ENCODE data around the gene ATXN10.

Gene ATXN10

GRCh38 chr22:45676024-45676423, 4.4 kb downstream of the ATXN10 start:
- Histone ChIP-seq H3F3A (ENCODE audit: low read depth) (no peaks in the 10 kb centered on the region), H3K27me3 (ENCODE audit: insufficient read depth, low read length, poor library complexity, severe bottlenecking) (no peaks in the 10 kb centered on the region), H3K4me2 (ENCODE audit: low read depth, low read length, poor library complexity, severe bottlenecking) (peak overlapping the region; percentile 99), H3K9me3 (ENCODE audit: insufficient read depth, low read depth, low read length) (no peaks in the 10 kb centered on the region), H3K36me3 (ENCODE audit: insufficient read depth, low read length) (no peaks in the 10 kb centered on the region), H3K79me2 (ENCODE audit: insufficient read depth, low read length) (peaks cover 97% of the 10 kb centered on the region), H3K9ac (ENCODE audit: low read depth, low read length, poor library complexity, severe bottlenecking) (no peak overlapping the region), H3K9me2 (replicated peaks; ENCODE audit: low read depth, low read length) (no peaks in the 10 kb centered on the region), H3K4me3 (ENCODE audit: low read length, poor library complexity, severe bottlenecking) (no peak overlapping the region), H4K20me1 (ENCODE audit: insufficient read depth, low read length, poor library complexity, severe bottlenecking) (peaks cover 77% of the 10 kb centered on the region), H3K4me1 (ENCODE audit: insufficient read depth, low read length, poor library complexity, severe bottlenecking) (peaks cover 77% of the 10 kb centered on the region), H2AFZ (ENCODE audit: low read length) (no peak overlapping the region)
- TF ChIP-seq CTCF (conservative IDR thresholded peaks at IDR 0.05; ENCODE audit: low read length) (no peak), EZH2phosphoT487 (IDR thresholded peaks at IDR 0.05; ENCODE audit: borderline replicate concordance) (no peak)

GRCh38 chr22:45677063-45677462, 5.4 kb downstream of the ATXN10 start:
- H3F3A ChIP-seq (ENCODE audit: low read depth): no peaks in the 10 kb centered on the region
- H3K9me2 ChIP-seq (replicated peaks; ENCODE audit: low read depth, low read length): no peaks in the 10 kb centered on the region
- H3K9ac ChIP-seq (ENCODE audit: low read depth, low read length, poor library complexity, severe bottlenecking): no peak overlapping the region
- H3K4me1 ChIP-seq (ENCODE audit: insufficient read depth, low read length, poor library complexity, severe bottlenecking): peaks cover 80% of the 10 kb centered on the region
- peak overlapping the region; percentile 32 for H3K4me3 ChIP-seq (ENCODE audit: low read length, poor library complexity, severe bottlenecking)
- H2AFZ ChIP-seq (ENCODE audit: low read length): no peak overlapping the region
- peak overlapping the region; percentile 52 for H3K4me2 ChIP-seq (ENCODE audit: low read depth, low read length, poor library complexity, severe bottlenecking)
- H4K20me1 ChIP-seq (ENCODE audit: insufficient read depth, low read length, poor library complexity, severe bottlenecking): peaks cover 81% of the 10 kb centered on the region
- H3K27me3 ChIP-seq (ENCODE audit: insufficient read depth, low read length, poor library complexity, severe bottlenecking): no peaks in the 10 kb centered on the region
- H3K9me3 ChIP-seq (ENCODE audit: insufficient read depth, low read depth, low read length): no peaks in the 10 kb centered on the region
- H3K79me2 ChIP-seq (ENCODE audit: insufficient read depth, low read length): peaks cover 100% of the 10 kb centered on the region
- TF ChIP-seq EZH2phosphoT487 (IDR thresholded peaks at IDR 0.05; ENCODE audit: borderline replicate concordance) (no peak), CTCF (conservative IDR thresholded peaks at IDR 0.05; ENCODE audit: low read length) (no peak)
- no peaks in the 10 kb centered on the region for H3K36me3 ChIP-seq (ENCODE audit: insufficient read depth, low read length)

- no peaks in the 10 kb centered on the region for H3K36me3 ChIP-seq (ENCODE audit: insufficient read depth, low read length)
- peaks cover 100% of the 10 kb centered on the region for H3K79me2 ChIP-seq (ENCODE audit: insufficient read depth, low read length)
- no peaks in the 10 kb centered on the region for H3K27me3 ChIP-seq (ENCODE audit: insufficient read depth, low read length, poor library complexity, severe bottlenecking)
- no peak overlapping the region for H2AFZ ChIP-seq (ENCODE audit: low read length)
- no peaks in the 10 kb centered on the region for H3F3A ChIP-seq (ENCODE audit: low read depth)
- peak overlapping the region; percentile 44 for H3K4me2 ChIP-seq (ENCODE audit: low read depth, low read length, poor library complexity, severe bottlenecking)
- H4K20me1 ChIP-seq (ENCODE audit: insufficient read depth, low read length, poor library complexity, severe bottlenecking): peaks cover 77% of the 10 kb centered on the region
- H3K9me2 ChIP-seq (replicated peaks; ENCODE audit: low read depth, low read length): no peaks in the 10 kb centered on the region
- no peak overlapping the region for H3K9ac ChIP-seq (ENCODE audit: low read depth, low read length, poor library complexity, severe bottlenecking)
- TF ChIP-seq CTCF (conservative IDR thresholded peaks at IDR 0.05; ENCODE audit: low read length): no peak
- TF ChIP-seq EZH2phosphoT487 (IDR thresholded peaks at IDR 0.05; ENCODE audit: borderline replicate concordance): no peak
- peaks cover 73% of the 10 kb centered on the region for H3K4me1 ChIP-seq (ENCODE audit: insufficient read depth, low read length, poor library complexity, severe bottlenecking)
- H3K4me3 ChIP-seq (ENCODE audit: low read length, poor library complexity, severe bottlenecking): no peak overlapping the region
- no peaks in the 10 kb centered on the region for H3K9me3 ChIP-seq (ENCODE audit: insufficient read depth, low read depth, low read length)
Observed at GRCh38 chr22:45678961-45679912, 7.6 kb downstream of the ATXN10 start.
